ENCODE data around the gene TMEM120B. TPM values are rescaled to one million over a fixed set of nuclear protein-coding genes. Genes with fewer than 3 reads are reported as not detected.
A peak's percentile ranks its signal among the peaks of the same experiment; 100 is the strongest.

TMEM120B gene
- total RNA-seq, 1 experiment from 2014 or later, result 15.5 TPM

DNA sequence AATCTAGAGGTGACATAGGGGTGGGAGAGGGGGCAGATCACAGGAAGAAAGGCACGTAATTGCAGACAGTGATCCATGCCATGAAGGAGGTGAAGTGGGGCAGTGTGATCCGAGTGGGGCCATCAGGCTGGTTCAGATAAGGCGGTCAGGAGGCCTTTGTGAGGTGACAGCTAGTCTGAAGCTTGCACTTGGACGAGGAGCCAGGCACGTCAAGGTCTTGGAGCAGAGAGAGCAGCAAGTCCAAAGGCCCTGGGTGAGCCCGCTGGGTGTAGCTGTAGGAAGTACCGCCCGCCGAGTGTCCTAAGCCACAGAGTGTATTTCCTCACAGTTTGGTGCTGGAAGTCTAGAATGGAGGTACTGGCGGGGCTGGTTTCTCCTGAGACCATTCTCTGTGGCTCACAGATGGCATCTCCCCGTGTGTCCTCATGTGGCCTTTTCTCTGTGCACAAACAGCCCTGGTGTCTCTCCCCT lies 57.3 kb downstream of the TMEM120B start:
- H3K27me3 Mint-ChIP-seq (ENCODE audit: insufficient read depth, unreplicated experiment), result no peaks in the 10 kb centered on the region
- no peak for DNase-seq
- intact Hi-C loops (cut with micrococcal nuclease; ENCODE audit: unreplicated experiment), result loop anchor here (5.0 kb wide), 1 partner anchor 218 kb away; no protein-coding TSS in a partner anchor
- H3K4me1 ChIP-seq, result peaks cover 21% of the 10 kb centered on the region
- H3K27me3 ChIP-seq (replicated peaks; ENCODE audit: control insufficient read depth, insufficient read depth, low read length), result no peaks in the 10 kb centered on the region
- no peaks in the 10 kb centered on the region for H3K9me3 ChIP-seq
- peaks cover 10% of the 10 kb centered on the region for H3K4me1 Mint-ChIP-seq (ENCODE audit: low read depth, unreplicated experiment)
- H3K27ac Mint-ChIP-seq (ENCODE audit: unreplicated experiment), result peak overlapping the region; percentile 25
- H3K4me3 Mint-ChIP-seq (ENCODE audit: unreplicated experiment), result no peak overlapping the region
- ChIA-PET CTCF (no interaction called here), POLR2A (no interaction called here)
- H3K36me3 Mint-ChIP-seq (ENCODE audit: insufficient read depth, unreplicated experiment), result peaks cover 16% of the 10 kb centered on the region
- no peaks in the 10 kb centered on the region for H3K9me3 Mint-ChIP-seq (ENCODE audit: unreplicated experiment)
- H3K36me3 ChIP-seq (ENCODE audit: control insufficient read depth, insufficient read depth, low read length), result no peaks in the 10 kb centered on the region
- BruUV-seq (replicated peaks), result no TSS peak
- TF ChIP-seq, protein P1, sequence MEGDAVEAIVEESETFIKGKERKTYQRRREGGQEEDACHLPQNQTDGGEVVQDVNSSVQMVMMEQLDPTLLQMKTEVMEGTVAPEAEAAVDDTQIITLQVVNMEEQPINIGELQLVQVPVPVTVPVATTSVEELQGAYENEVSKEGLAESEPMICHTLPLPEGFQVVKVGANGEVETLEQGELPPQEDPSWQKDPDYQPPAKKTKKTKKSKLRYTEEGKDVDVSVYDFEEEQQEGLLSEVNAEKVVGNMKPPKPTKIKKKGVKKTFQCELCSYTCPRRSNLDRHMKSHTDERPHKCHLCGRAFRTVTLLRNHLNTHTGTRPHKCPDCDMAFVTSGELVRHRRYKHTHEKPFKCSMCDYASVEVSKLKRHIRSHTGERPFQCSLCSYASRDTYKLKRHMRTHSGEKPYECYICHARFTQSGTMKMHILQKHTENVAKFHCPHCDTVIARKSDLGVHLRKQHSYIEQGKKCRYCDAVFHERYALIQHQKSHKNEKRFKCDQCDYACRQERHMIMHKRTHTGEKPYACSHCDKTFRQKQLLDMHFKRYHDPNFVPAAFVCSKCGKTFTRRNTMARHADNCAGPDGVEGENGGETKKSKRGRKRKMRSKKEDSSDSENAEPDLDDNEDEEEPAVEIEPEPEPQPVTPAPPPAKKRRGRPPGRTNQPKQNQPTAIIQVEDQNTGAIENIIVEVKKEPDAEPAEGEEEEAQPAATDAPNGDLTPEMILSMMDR (IDR thresholded peaks at IDR 0.05; ENCODE audit: insufficient read depth in 1 of 2, low read depth in 1 of 2, low read length in 1 of 2, severe bottlenecking in 1 of 2, unreplicated experiment in 1 of 2), result no peak
- no peak overlapping the region for H3K4me3 ChIP-seq (ENCODE audit: low read depth, low read length)

DNA sequence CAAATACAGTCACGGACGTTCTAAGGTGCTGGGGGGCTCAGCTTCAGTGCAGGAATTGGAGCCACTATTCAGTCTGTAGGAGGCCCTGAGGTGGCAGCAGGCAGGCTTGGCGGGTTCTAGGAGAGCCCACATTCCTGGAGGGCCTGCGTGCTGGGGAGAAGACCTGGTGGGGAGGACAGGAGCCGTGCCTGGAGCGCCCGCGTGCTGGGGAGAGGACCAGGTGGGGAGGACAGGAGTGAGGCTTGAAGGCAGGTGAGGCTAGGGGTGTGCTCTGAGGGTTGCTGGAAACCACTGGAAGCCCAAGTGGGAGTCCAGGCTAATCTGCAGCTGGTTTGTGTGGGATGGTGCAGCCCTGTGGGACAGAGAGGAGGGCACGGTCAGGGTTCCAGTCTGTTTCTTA lies 57.8 kb downstream of the TMEM120B start:
- Mint-ChIP-seq H3K27me3 (ENCODE audit: insufficient read depth, unreplicated experiment) (no peaks in the 10 kb centered on the region), H3K4me3 (ENCODE audit: unreplicated experiment) (no peak overlapping the region), H3K36me3 (ENCODE audit: insufficient read depth, unreplicated experiment) (peaks cover 21% of the 10 kb centered on the region), H3K4me1 (ENCODE audit: low read depth, unreplicated experiment) (peaks cover 11% of the 10 kb centered on the region), H3K9me3 (ENCODE audit: unreplicated experiment) (no peaks in the 10 kb centered on the region), H3K27ac (ENCODE audit: unreplicated experiment) (peak overlapping the region; percentile 25)
- intact Hi-C loops (cut with micrococcal nuclease; ENCODE audit: unreplicated experiment), result loop anchor here (5.0 kb wide), 1 partner anchor 218 kb away; no protein-coding TSS in a partner anchor
- peaks cover 21% of the 10 kb centered on the region for H3K4me1 ChIP-seq
- TF ChIP-seq, protein P1 (IDR thresholded peaks at IDR 0.05; ENCODE audit: insufficient read depth in 1 of 2, low read depth in 1 of 2, low read length in 1 of 2, severe bottlenecking in 1 of 2, unreplicated experiment in 1 of 2), result no peak
- no peak overlapping the region for H3K4me3 ChIP-seq (ENCODE audit: low read depth, low read length)
- CTCF ChIA-PET, result no interaction called here
- no peaks in the 10 kb centered on the region for H3K27me3 ChIP-seq (replicated peaks; ENCODE audit: control insufficient read depth, insufficient read depth, low read length)
- DNase-seq, result no peak
- no TSS peak for BruUV-seq (replicated peaks)
- no peaks in the 10 kb centered on the region for H3K36me3 ChIP-seq (ENCODE audit: control insufficient read depth, insufficient read depth, low read length)
- H3K9me3 ChIP-seq, result no peaks in the 10 kb centered on the region
- POLR2A ChIA-PET, result no interaction called here

DNA sequence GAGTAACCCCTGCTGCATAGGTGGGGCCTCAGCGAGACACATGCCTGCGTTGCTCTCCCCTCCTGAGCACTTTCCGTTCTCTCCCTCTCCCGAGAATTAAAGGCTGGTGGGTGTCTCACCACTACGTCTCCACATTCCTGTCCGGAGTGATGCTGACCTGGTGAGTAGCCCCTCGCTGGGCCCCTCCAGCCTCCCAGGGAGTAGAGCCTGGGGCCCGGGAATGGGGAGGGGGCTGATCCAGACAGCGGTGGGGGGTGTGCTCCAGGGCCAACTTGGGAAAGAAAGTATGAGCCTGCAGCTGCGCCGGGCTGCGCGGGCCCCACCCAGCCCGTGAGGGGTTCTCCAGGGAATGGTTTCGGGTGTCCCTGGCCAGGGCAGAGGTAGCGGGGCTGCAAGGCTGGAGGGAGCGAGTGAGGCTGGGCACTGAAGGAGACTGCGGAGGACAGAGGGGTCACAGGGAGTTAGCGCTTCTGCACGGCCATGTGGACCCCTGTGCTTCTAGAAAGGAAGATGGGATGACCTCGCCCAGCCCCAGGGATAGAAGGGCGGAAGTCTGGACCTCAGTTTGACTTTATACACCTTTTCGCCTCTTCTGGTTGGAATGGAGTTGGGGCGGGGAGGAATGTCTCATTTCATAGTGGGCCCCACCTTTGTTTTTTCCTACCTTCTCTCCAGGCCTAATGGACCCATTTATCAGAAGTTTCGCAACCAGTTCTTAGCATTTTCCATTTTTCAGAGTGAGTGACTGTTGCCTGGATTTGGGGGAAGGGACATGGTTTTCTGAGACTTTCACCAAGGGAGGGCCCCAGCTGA lies 58.5 kb downstream of the TMEM120B start:
- H3K36me3 ChIP-seq (ENCODE audit: control insufficient read depth, insufficient read depth, low read length), result no peaks in the 10 kb centered on the region
- H3K27me3 ChIP-seq (replicated peaks; ENCODE audit: control insufficient read depth, insufficient read depth, low read length), result no peaks in the 10 kb centered on the region
- no peaks in the 10 kb centered on the region for H3K9me3 ChIP-seq
- no TSS peak for BruUV-seq (replicated peaks)
- H3K4me3 ChIP-seq (ENCODE audit: low read depth, low read length), result no peak overlapping the region
- Mint-ChIP-seq H3K36me3 (ENCODE audit: insufficient read depth, unreplicated experiment) (peaks cover 23% of the 10 kb centered on the region), H3K4me3 (ENCODE audit: unreplicated experiment) (no peak overlapping the region), H3K27me3 (ENCODE audit: insufficient read depth, unreplicated experiment) (no peaks in the 10 kb centered on the region), H3K27ac (ENCODE audit: unreplicated experiment) (no peak overlapping the region), H3K9me3 (ENCODE audit: unreplicated experiment) (no peaks in the 10 kb centered on the region), H3K4me1 (ENCODE audit: low read depth, unreplicated experiment) (peaks cover 11% of the 10 kb centered on the region)
- DNase-seq, result no peak
- ChIA-PET CTCF (no interaction called here), POLR2A (no interaction called here)
- H3K4me1 ChIP-seq, result peaks cover 20% of the 10 kb centered on the region
- TF ChIP-seq, protein P1 (IDR thresholded peaks at IDR 0.05; ENCODE audit: insufficient read depth in 1 of 2, low read depth in 1 of 2, low read length in 1 of 2, severe bottlenecking in 1 of 2, unreplicated experiment in 1 of 2), result no peak
- intact Hi-C loops (cut with micrococcal nuclease; ENCODE audit: unreplicated experiment), result loop anchor here (5.0 kb wide), 1 partner anchor 219 kb away; no protein-coding TSS in a partner anchor
